Suprapubic skin (tissue), 4 donors: ENCODE measurements around the gene KDELR3. TPM values are rescaled to one million over a fixed set of nuclear protein-coding genes. Genes with fewer than 3 reads are reported as not detected.

Experiments
- DNase-seq, 2 donors: peaks; one replicate each; pipeline ENCODE4 v3.0.0-alpha.2; 2019; ENCODE audit warnings: low spot score in 2 of 2
- H3K27ac ChIP-seq: fragments of 200-600 bp; sonication (generic); one replicate; pipeline ENCODE4 v1.5.1; 2019
- H3K27me3 ChIP-seq: fragments of 200-600 bp; sonication (generic); one replicate; pipeline ENCODE4 v1.5.1; 2019
- H3K36me3 ChIP-seq: fragments of 200-600 bp; sonication (generic); one replicate; pipeline ENCODE4 v1.5.1; 2019
- H3K4me1 ChIP-seq: fragments of 200-600 bp; sonication (generic); one replicate; pipeline ENCODE4 v1.5.1; 2019
- H3K4me3 ChIP-seq: fragments of 200-600 bp; sonication (generic); one replicate; pipeline ENCODE4 v1.5.1; 2019; ENCODE audit warnings: mild to moderate bottlenecking
- H3K9me3 ChIP-seq: fragments of 200-600 bp; sonication (generic); one replicate; pipeline ENCODE4 v1.5.1; 2019
- EP300 ChIP-seq: sonication (generic); formaldehyde crosslinking; IDR thresholded peaks from one replicate; pipeline ENCODE4 v1.6.1; 2017; ENCODE audit warnings: antibody characterized with exemption
- POLR2A ChIP-seq, 2 donors: fragments of 450-650 bp; IDR thresholded peaks; one replicate each; pipeline ENCODE4 v1.6.1; 2017; ENCODE audit warnings: antibody characterized with exemption in 2 of 2, mild to moderate bottlenecking in 2 of 2, moderate library complexity in 2 of 2
- POLR2AphosphoS5 ChIP-seq, 3 donors: sonication (generic); formaldehyde crosslinking; IDR thresholded peaks; one replicate each; pipeline ENCODE4 v1.6.1; 2017; ENCODE audit warnings: antibody characterized with exemption in 3 of 3
- WGBS: methylation state at CpG from one replicate; pipeline ENCODE4 v1.1.5; 2018; 5-methylcytosine and 5-hydroxymethylcytosine counted together
- total RNA-seq, 4 donors: library from RNA; depleted of rRNA; stranded (reverse); fragments of >200 nt; gene quantifications; one replicate each; pipeline ENCODE4 v1.1.0, GENCODE V29; 2016
- TF ChIP-seq, protein P1 (sequence below), 2 donors: fragments of 200-600 bp in 1 of 2; fragments of 450-650 bp in 1 of 2; sonication (generic) in 1 of 2; IDR thresholded peaks; one replicate each; pipeline ENCODE4 v1.5.1; 2016 to 2019; ENCODE audit warnings: antibody characterized with exemption in 2 of 2, mild to moderate bottlenecking in 1 of 2, moderate library complexity in 1 of 2

KDELR3 gene
- total RNA-seq, 4 donors from 2014 or later, result 2.8 to 6.7 (median 3.9) TPM

DNA sequence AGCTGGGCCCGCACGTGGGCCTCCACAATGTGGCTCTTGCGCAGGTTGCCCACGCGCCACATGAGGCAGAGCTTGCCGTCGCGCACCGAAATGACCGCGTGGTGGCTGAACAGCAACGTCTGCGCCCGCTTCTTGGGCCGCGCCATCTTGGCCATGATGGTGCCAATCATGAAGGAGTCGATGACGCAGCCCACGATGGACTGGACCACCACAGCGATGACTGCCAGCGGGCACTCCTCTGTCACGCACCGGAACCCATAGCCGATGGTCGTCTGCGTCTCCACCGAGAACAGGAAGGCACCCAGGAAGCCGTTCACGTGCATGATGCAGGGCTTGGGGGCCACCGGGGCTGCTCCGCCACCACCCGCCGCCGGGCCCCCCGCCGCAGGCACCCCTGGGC, 40.4 kb upstream of the KDELR3 start:
- Histone ChIP-seq H3K4me3 (no peak overlapping the region), H3K36me3 (no peaks in the 10 kb centered on the region), H3K4me1 (peaks cover 9% of the 10 kb centered on the region), H3K9me3 (no peaks in the 10 kb centered on the region), H3K27me3 (no peaks in the 10 kb centered on the region), H3K27ac (no peak overlapping the region)
- DNase-seq, result no peak
- 96% methylated on average over 11 of the region's 36 CpGs for WGBS
- TF ChIP-seq, protein P1, sequence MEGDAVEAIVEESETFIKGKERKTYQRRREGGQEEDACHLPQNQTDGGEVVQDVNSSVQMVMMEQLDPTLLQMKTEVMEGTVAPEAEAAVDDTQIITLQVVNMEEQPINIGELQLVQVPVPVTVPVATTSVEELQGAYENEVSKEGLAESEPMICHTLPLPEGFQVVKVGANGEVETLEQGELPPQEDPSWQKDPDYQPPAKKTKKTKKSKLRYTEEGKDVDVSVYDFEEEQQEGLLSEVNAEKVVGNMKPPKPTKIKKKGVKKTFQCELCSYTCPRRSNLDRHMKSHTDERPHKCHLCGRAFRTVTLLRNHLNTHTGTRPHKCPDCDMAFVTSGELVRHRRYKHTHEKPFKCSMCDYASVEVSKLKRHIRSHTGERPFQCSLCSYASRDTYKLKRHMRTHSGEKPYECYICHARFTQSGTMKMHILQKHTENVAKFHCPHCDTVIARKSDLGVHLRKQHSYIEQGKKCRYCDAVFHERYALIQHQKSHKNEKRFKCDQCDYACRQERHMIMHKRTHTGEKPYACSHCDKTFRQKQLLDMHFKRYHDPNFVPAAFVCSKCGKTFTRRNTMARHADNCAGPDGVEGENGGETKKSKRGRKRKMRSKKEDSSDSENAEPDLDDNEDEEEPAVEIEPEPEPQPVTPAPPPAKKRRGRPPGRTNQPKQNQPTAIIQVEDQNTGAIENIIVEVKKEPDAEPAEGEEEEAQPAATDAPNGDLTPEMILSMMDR (IDR thresholded peaks at IDR 0.05), result no peak
- TF ChIP-seq EP300 (no peak), POLR2AphosphoS5 (IDR thresholded peaks at IDR 0.05) (no peak), POLR2A (IDR thresholded peaks at IDR 0.05) (no peak)

DNA sequence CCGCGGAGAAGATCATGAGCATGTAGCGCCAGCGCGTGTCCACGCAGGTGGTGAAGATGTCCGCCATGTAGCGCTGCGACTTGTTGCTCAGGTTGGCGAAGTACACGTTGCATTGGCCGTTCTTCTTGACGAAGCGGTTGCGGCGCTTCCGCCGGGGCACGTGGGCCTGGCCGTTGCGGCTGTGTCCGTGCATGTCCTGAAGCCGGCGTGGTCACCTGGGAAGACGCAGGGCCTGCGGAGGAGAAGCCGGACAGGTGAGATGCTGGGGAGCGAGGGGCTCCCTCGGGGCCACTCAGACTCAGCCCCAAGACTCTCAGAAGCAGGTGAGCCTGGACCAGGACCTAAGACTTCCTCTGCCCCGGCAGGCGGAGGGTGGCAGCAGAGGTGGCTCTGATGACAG, 40.0 kb upstream of the KDELR3 start:
- no peaks in the 10 kb centered on the region for H3K27me3 ChIP-seq
- no peaks in the 10 kb centered on the region for H3K36me3 ChIP-seq
- H3K4me3 ChIP-seq, result no peak overlapping the region
- H3K9me3 ChIP-seq, result no peaks in the 10 kb centered on the region
- DNase-seq, result no peak
- WGBS, result 93% methylated on average over 28 of the region's 31 CpGs
- TF ChIP-seq POLR2A (IDR thresholded peaks at IDR 0.05), result no peak
- TF ChIP-seq, protein P1 (IDR thresholded peaks at IDR 0.05), result no peak
- no peak for TF ChIP-seq EP300
- TF ChIP-seq POLR2AphosphoS5 (IDR thresholded peaks at IDR 0.05), result no peak
- no peak overlapping the region for H3K27ac ChIP-seq
- H3K4me1 ChIP-seq, result peaks cover 5% of the 10 kb centered on the region

- WGBS, result 82% methylated on average over 2 of the region's 2 CpGs
- no peak for DNase-seq
- H3K4me3 ChIP-seq, result no peak overlapping the region
- no peaks in the 10 kb centered on the region for H3K9me3 ChIP-seq
- no peak overlapping the region for H3K27ac ChIP-seq
- TF ChIP-seq POLR2A (IDR thresholded peaks at IDR 0.05) (no peak), POLR2AphosphoS5 (IDR thresholded peaks at IDR 0.05) (no peak), EP300 (no peak)
- no peaks in the 10 kb centered on the region for H3K36me3 ChIP-seq
- H3K4me1 ChIP-seq, result no peaks in the 10 kb centered on the region
- H3K27me3 ChIP-seq, result peaks cover 3% of the 10 kb centered on the region
Measured at GRCh38 chr22:38428714-38429113, 39.2 kb upstream of the KDELR3 start.

DNA sequence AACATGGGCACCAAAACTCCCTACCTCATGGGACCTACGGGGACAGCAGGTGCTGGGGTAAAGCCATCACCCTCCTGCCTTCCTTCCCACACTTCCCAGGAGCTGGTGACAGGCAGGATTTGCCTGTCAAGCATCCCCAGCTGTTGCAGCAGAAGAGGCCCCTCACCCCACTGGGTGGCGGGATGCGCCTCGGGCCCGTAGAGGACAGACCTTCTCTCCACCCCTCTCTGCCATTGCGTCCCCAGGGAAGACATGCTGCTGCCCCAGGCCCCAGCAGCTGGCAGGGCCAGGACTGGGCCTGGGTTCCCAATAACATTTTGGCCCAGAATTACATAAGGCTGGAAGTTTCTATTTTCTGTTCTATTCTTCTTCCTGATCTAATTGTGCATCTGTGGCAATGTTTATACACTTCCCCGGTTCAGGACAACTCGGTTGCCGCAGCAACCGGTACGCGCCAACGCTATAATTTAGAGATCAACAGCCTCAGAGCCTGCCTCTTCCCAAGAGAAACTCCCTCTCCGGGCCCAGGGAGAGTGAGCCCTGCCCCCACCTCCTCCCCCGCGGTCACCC, 38.3 kb upstream of the KDELR3 start:
- H3K9me3 ChIP-seq, result no peaks in the 10 kb centered on the region
- TF ChIP-seq POLR2A (IDR thresholded peaks at IDR 0.05), result no peak
- no peak for TF ChIP-seq EP300
- no peak for TF ChIP-seq POLR2AphosphoS5 (IDR thresholded peaks at IDR 0.05)
- TF ChIP-seq, protein P1 (IDR thresholded peaks at IDR 0.05), result no peak
- H3K4me3 ChIP-seq, result no peak overlapping the region
- 54% methylated on average over 12 of the region's 16 CpGs for WGBS
- H3K4me1 ChIP-seq, result no peaks in the 10 kb centered on the region
- no peak for DNase-seq
- H3K36me3 ChIP-seq, result no peaks in the 10 kb centered on the region
- no peak overlapping the region for H3K27ac ChIP-seq
- H3K27me3 ChIP-seq, result peaks cover 6% of the 10 kb centered on the region

GRCh38 chr22:38431266-38432010, 36.5 kb upstream of the KDELR3 start:
- Histone ChIP-seq H3K27me3 (peaks cover 6% of the 10 kb centered on the region), H3K36me3 (no peaks in the 10 kb centered on the region), H3K27ac (no peak overlapping the region), H3K9me3 (no peaks in the 10 kb centered on the region), H3K4me1 (no peaks in the 10 kb centered on the region), H3K4me3 (no peak overlapping the region)
- 92% methylated on average over 11 of the region's 12 CpGs for WGBS
- TF ChIP-seq POLR2AphosphoS5 (IDR thresholded peaks at IDR 0.05), result no peak
- TF ChIP-seq, protein P1 (IDR thresholded peaks at IDR 0.05), result no peak
- TF ChIP-seq POLR2A (IDR thresholded peaks at IDR 0.05), result no peak
- TF ChIP-seq EP300, result no peak
- DNase-seq, result no peak
